B cell (primary cell): ENCODE data around the gene KCNJ6. TPM values are rescaled to one million over a fixed set of nuclear protein-coding genes. Genes with fewer than 3 reads are reported as not detected.

Experiments
- ATAC-seq: fragments of 200-7000 bp; cut with Tn5 transposase; one replicate; pipeline ENCODE4 v1.10.0; 2021; ENCODE audit warnings: low read depth, mild to moderate bottlenecking, moderate number of reproducible peaks, moderate library complexity
- CTCF ChIA-PET: fragments of 350-600 bp; sonication (Branson Sonifier 250); formaldehyde crosslinking; loops from one replicate; lab custom pipeline; 2021; ENCODE audit warnings: antibody characterized with exemption, inconsistent platforms; lab: Charles Lee
- POLR2A ChIA-PET: fragments of 350-600 bp; sonication (Branson Sonifier 250); formaldehyde crosslinking; loops from one replicate; lab custom pipeline; 2021; ENCODE audit warnings: antibody characterized with exemption; lab: Charles Lee
- DNase-seq: peaks from one replicate; pipeline ENCODE4 v3.0.0; 2013
- H2AFZ ChIP-seq: 2 replicates; pipeline ENCODE4 v1.6.1; 2012; ENCODE audit warnings: mild to moderate bottlenecking, low read depth, low read length; ENCODE audit not compliant: insufficient read depth, poor library complexity, severe bottlenecking
- H3K27ac ChIP-seq, 2 donors: 1 replicate in 1 of 2; 2 replicates in 1 of 2; pipeline ENCODE4 v1.5.1; 2012 to 2013; ENCODE audit warnings: low read length in 2 of 2, mild to moderate bottlenecking in 2 of 2, moderate library complexity in 1 of 2
- H3K27me3 ChIP-seq, 4 experiments: fragments of 200-600 bp in 1 of 4; sonication (generic) in 1 of 4; replicated peaks in 1 of 4; 1 replicate in 2 of 4; 2 replicates in 2 of 4; pipeline versions ENCODE4 v1.6.1 to v1.7.0; 2013 to 2016; ENCODE audit warnings: low read length in 3 of 4, mild to moderate bottlenecking in 2 of 4, mixed read lengths in 1 of 4, moderate library complexity in 1 of 4; ENCODE audit not compliant: insufficient read depth in 4 of 4, control insufficient read depth in 3 of 4; ENCODE audit errors: control extremely low read depth in 1 of 4
- H3K36me3 ChIP-seq, 2 experiments: replicated peaks in 1 of 2; 1 replicate in 1 of 2; 2 replicates in 1 of 2; pipeline versions ENCODE4 v1.6.1 to v1.7.1; 2013; ENCODE audit warnings: low read length in 1 of 2; ENCODE audit not compliant: insufficient read depth in 2 of 2, control insufficient read depth in 1 of 2; ENCODE audit errors: control extremely low read depth in 1 of 2, extremely low read depth in 1 of 2
- H3K4me1 ChIP-seq, 2 donors: fragments of 200-600 bp in 1 of 2; sonication (generic) in 1 of 2; 1 replicate in 1 of 2; 2 replicates in 1 of 2; pipeline versions ENCODE4 v1.5.1 to v1.6.1; 2013 to 2017; ENCODE audit warnings: low read length in 2 of 2; ENCODE audit not compliant: control insufficient read depth in 2 of 2, insufficient read depth in 2 of 2
- H3K4me2 ChIP-seq: replicated peaks from 2 replicates; pipeline ENCODE3; 2012; ENCODE audit warnings: mild to moderate bottlenecking, low read depth, low read length; ENCODE audit not compliant: poor library complexity, severe bottlenecking
- H3K4me3 ChIP-seq, 5 experiments: fragments of 200-600 bp in 1 of 5; sonication (generic) in 1 of 5; 1 replicate in 3 of 5; 2 replicates in 2 of 5; pipeline versions ENCODE4 v1.5.1 to v1.7.0; 2011 to 2016; ENCODE audit warnings: low read length in 4 of 5, mild to moderate bottlenecking in 4 of 5, low read depth in 2 of 5, control low read depth in 1 of 5, moderate library complexity in 1 of 5; ENCODE audit not compliant: insufficient read depth in 1 of 5; ENCODE audit errors: control extremely low read depth in 1 of 5, extremely low read depth in 1 of 5
- H3K79me2 ChIP-seq: fragments of 200-600 bp; sonication (generic); one replicate; pipeline ENCODE4 v1.6.0; 2016; ENCODE audit warnings: low read length; ENCODE audit not compliant: control insufficient read depth, insufficient read depth
- H3K9ac ChIP-seq: fragments of 200-600 bp; sonication (generic); 2 replicates; pipeline ENCODE4 v1.6.1; 2017; ENCODE audit warnings: mild to moderate bottlenecking, low read length, moderate library complexity
- H3K9me3 ChIP-seq, 3 donors: one replicate each; pipeline versions ENCODE4 v1.6.1 to v1.7.1; 2013; ENCODE audit warnings: low read length in 2 of 3; ENCODE audit not compliant: control insufficient read depth in 2 of 3, insufficient read depth in 1 of 3; ENCODE audit errors: control extremely low read depth in 1 of 3
- H4K20me1 ChIP-seq: 2 replicates; pipeline ENCODE4 v1.6.0; 2012; ENCODE audit warnings: mild to moderate bottlenecking, low read length; ENCODE audit not compliant: insufficient read depth, control insufficient read depth, poor library complexity, severe bottlenecking
- H3K27ac Mint-ChIP-seq: one replicate; pipeline ENCODE4 v1.8.0; 2021; ENCODE audit warnings: mixed read lengths
- H3K27me3 Mint-ChIP-seq: one replicate; pipeline ENCODE4 v1.8.0; 2021; ENCODE audit warnings: mixed read lengths
- H3K4me1 Mint-ChIP-seq: one replicate; pipeline ENCODE4 v1.8.0; 2021; ENCODE audit warnings: mixed read lengths
- H3K4me3 Mint-ChIP-seq: one replicate; pipeline ENCODE4 v1.8.0; 2021; ENCODE audit warnings: mixed read lengths
- H3K9me3 Mint-ChIP-seq: one replicate; pipeline ENCODE4 v1.8.0; 2022; ENCODE audit warnings: mixed read lengths; ENCODE audit not compliant: insufficient read depth
- EZH2 ChIP-seq: IDR thresholded peaks from 2 replicates; pipeline ENCODE4 v1.6.1; 2012; ENCODE audit warnings: borderline replicate concordance, low read depth, mild to moderate bottlenecking, moderate library complexity, low read length; ENCODE audit not compliant: insufficient read depth, poor library complexity, severe bottlenecking
- WGBS: methylation state at CpG from one replicate; pipeline ENCODE4 v1.1.5; 2013; ENCODE audit warnings: missing lambda C conversion rate; ENCODE audit not compliant: insufficient coverage; 5-methylcytosine and 5-hydroxymethylcytosine counted together
- intact Hi-C: fragments of 100-400 bp; cut with micrococcal nuclease; formaldehyde crosslinking; loops from one replicate; pipeline ENCODE4 v1.10.0; 2022
- polyA plus RNA-seq: library from polyadenylated mRNA; depleted of rRNA; stranded (reverse); fragments of >200 nt; gene quantifications from 2 replicates; pipeline ENCODE4 v1.2.3, GENCODE V29; 2012
- total RNA-seq, 2 donors: library from RNA; stranded (reverse); fragments of 120-200 nt in 1 of 2; gene quantifications; 1 replicate in 1 of 2; 2 replicates in 1 of 2; pipeline versions ENCODE4 v1.2.3 to v1.2.4, GENCODE V29; 2013 to 2022
- TF ChIP-seq, protein P1 (sequence below): fragments of 200-600 bp; IDR thresholded peaks from one replicate; pipeline ENCODE4 v1.8.0; 2022; ENCODE audit warnings: antibody characterized with exemption, mild to moderate bottlenecking

Gene KCNJ6
- total and polyA plus RNA-seq, 2 donors (not counting 1 experiment from before 2014, with no cell fraction given), result not detected

DNA sequence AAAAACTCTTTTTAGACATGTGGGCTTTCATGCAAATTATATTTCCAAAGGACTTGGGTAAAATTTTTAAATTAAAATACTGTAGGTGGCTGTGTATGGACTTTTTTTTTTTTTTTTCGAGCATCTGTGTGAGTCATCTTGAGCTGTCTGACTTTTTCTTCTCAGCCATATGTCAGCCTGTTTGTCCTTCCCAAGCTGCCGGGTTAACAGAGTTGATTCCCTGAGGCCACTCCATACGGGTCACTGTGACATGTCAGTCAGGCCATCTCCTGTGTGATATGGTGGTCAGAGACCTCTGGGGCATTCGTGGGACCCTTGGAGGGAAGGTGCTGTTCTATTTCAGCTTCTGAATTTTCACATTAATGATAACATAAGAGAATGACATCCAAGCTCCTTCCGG is 148.3 kb downstream of the KCNJ6 start:
- Histone ChIP-seq H4K20me1 (no peaks in the 10 kb centered on the region), H3K79me2 (no peaks in the 10 kb centered on the region), H2AFZ (no peak overlapping the region), H3K9me3 (no peaks in the 10 kb centered on the region), H3K27ac (no peak overlapping the region), H3K4me1 (no peaks in the 10 kb centered on the region), H3K27me3 (no peaks in the 10 kb centered on the region), H3K9ac (no peak overlapping the region), H3K36me3 (no peaks in the 10 kb centered on the region), H3K4me3 (no peak overlapping the region), H3K4me2 (no peak overlapping the region)
- no CpG with 5 or more reads among the region's 5 CpGs for WGBS
- intact Hi-C loops, result no loop called here
- ATAC-seq (no peak), DNase-seq (no peak)
- ChIA-PET POLR2A (no interaction called here), CTCF (no interaction called here)
- Mint-ChIP-seq H3K9me3 (no peaks in the 10 kb centered on the region), H3K4me3 (no peak overlapping the region), H3K27me3 (no peaks in the 10 kb centered on the region), H3K27ac (no peak overlapping the region), H3K4me1 (no peaks in the 10 kb centered on the region)
- TF ChIP-seq, protein P1, sequence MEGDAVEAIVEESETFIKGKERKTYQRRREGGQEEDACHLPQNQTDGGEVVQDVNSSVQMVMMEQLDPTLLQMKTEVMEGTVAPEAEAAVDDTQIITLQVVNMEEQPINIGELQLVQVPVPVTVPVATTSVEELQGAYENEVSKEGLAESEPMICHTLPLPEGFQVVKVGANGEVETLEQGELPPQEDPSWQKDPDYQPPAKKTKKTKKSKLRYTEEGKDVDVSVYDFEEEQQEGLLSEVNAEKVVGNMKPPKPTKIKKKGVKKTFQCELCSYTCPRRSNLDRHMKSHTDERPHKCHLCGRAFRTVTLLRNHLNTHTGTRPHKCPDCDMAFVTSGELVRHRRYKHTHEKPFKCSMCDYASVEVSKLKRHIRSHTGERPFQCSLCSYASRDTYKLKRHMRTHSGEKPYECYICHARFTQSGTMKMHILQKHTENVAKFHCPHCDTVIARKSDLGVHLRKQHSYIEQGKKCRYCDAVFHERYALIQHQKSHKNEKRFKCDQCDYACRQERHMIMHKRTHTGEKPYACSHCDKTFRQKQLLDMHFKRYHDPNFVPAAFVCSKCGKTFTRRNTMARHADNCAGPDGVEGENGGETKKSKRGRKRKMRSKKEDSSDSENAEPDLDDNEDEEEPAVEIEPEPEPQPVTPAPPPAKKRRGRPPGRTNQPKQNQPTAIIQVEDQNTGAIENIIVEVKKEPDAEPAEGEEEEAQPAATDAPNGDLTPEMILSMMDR, result no peak
- no peak for TF ChIP-seq EZH2

DNA sequence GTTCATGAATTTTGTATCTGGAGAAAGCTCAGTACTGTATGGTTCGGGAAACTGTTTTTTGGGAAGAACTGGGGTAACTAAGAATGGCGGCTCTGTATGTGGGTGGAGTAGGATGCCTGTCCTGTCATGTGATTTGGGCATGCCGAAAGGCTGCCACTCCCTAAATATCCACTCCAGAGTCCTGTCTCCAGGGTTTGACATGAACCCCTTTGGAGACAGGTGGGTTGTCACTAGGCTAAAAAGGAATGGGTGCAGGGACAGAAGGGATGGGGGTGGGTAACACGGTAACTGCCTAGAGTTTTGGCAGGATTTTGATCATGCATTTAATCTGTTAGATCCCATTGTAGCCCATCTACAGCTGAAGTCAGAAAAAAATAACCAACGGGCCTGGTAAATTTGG is 150.1 kb downstream of the KCNJ6 start:
- no peaks in the 10 kb centered on the region for H3K27me3 Mint-ChIP-seq
- WGBS, result 100% methylated on average over 2 of the region's 5 CpGs
- no peaks in the 10 kb centered on the region for H3K9me3 ChIP-seq

More for the DNA sequence above, 150.1 kb downstream of the KCNJ6 start:
- H3K27me3 ChIP-seq, result no peaks in the 10 kb centered on the region
- no peaks in the 10 kb centered on the region for H3K9me3 Mint-ChIP-seq
- CTCF ChIA-PET, result no interaction called here
- no peak overlapping the region for H3K4me2 ChIP-seq
- no peak overlapping the region for H3K27ac ChIP-seq
- no peak overlapping the region for H3K27ac Mint-ChIP-seq
- TF ChIP-seq, protein P1, result no peak
- TF ChIP-seq EZH2, result no peak
- H2AFZ ChIP-seq, result no peak overlapping the region
- no peaks in the 10 kb centered on the region for H3K79me2 ChIP-seq
- ATAC-seq, result no peak
- no peaks in the 10 kb centered on the region for H4K20me1 ChIP-seq
- intact Hi-C loops, result no loop called here
- no peaks in the 10 kb centered on the region for H3K4me1 Mint-ChIP-seq
- no peak for DNase-seq
- H3K4me1 ChIP-seq, result no peaks in the 10 kb centered on the region
- H3K4me3 Mint-ChIP-seq, result no peak overlapping the region
- no peak overlapping the region for H3K9ac ChIP-seq
- POLR2A ChIA-PET, result no interaction called here
- H3K36me3 ChIP-seq, result no peaks in the 10 kb centered on the region
- H3K4me3 ChIP-seq, result no peak overlapping the region
